Choroid plexus epithelial cell (primary cell): ENCODE data around the gene IP6K3.

Experiments
- DNase-seq: peaks from one replicate; pipeline ENCODE4 v3.0.0-alpha.2; 2010; ENCODE audit warnings: low read depth
- H3K4me3 ChIP-seq: 2 replicates; pipeline ENCODE4 v1.5.1; 2011; ENCODE audit warnings: low read depth, mild to moderate bottlenecking, control low read depth, low read length, moderate library complexity
- TF ChIP-seq, protein P1 (sequence below): conservative IDR thresholded peaks from 2 replicates; pipeline ENCODE4 v1.5.1; 2011; ENCODE audit warnings: low read depth, mild to moderate bottlenecking, control low read depth, inconsistent platforms, low read length, moderate library complexity

Gene IP6K3

DNA sequence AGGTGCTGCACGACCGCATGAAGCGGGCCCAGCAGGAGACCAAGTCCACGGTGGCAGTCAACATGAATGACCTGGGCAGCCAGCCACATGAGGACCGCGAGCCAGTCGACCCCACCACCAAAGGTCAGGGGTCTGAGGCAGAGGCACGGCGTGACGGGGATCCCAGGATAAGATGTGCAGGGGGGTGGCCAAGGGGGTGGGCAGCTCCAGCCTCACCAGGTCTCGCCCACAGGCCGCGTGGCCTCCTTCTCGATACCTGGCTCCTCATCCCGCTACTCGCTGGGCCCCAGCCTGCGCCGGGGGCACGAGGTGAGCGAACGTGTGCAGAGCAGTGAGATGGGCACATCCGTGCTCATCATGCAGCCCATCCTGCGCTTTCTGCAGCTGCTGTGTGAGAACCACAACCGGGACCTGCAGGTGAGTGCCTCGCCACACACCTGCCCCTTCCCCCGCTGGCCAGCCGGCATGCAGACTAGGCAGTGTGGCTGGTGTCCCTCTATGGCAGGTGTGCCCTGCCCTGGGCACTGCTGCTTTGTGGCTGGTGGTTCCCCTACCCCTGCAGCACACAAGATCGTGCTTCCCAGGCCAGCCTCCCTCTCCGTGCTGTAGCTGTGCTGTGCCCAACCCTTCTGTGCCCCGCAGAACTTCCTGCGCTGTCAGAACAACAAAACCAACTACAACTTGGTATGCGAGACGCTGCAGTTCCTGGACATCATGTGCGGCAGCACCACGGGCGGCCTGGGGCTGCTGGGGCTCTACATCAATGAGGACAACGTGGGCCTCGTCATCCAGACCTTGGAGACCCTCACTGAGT, 61.1 kb downstream of the IP6K3 start:
- TF ChIP-seq, protein P1, sequence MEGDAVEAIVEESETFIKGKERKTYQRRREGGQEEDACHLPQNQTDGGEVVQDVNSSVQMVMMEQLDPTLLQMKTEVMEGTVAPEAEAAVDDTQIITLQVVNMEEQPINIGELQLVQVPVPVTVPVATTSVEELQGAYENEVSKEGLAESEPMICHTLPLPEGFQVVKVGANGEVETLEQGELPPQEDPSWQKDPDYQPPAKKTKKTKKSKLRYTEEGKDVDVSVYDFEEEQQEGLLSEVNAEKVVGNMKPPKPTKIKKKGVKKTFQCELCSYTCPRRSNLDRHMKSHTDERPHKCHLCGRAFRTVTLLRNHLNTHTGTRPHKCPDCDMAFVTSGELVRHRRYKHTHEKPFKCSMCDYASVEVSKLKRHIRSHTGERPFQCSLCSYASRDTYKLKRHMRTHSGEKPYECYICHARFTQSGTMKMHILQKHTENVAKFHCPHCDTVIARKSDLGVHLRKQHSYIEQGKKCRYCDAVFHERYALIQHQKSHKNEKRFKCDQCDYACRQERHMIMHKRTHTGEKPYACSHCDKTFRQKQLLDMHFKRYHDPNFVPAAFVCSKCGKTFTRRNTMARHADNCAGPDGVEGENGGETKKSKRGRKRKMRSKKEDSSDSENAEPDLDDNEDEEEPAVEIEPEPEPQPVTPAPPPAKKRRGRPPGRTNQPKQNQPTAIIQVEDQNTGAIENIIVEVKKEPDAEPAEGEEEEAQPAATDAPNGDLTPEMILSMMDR = no peak
- no peak overlapping the region for H3K4me3 ChIP-seq
- no peak for DNase-seq

DNA sequence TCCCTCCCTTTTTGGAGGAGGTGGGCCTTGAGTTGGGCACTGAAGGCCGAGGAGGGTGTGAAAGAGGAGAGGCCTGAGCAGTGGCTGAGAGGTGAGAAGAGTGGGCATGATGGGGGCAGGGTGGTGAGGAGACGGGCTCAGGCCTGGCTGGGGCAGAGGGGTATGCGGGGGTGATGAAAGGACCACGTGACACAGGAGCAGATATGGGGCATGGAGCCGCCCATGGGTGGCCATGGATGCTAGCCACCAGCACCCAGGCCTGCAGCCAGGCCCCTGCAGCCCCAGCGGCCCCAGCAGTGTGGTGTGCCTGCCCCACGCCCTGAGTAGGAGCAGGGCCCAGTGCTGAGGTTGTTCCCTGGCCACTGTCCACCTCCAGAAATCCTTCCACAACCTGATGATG, 61.7 kb downstream of the IP6K3 start:
- no peak for DNase-seq
- TF ChIP-seq, protein P1 = no peak

DNA sequence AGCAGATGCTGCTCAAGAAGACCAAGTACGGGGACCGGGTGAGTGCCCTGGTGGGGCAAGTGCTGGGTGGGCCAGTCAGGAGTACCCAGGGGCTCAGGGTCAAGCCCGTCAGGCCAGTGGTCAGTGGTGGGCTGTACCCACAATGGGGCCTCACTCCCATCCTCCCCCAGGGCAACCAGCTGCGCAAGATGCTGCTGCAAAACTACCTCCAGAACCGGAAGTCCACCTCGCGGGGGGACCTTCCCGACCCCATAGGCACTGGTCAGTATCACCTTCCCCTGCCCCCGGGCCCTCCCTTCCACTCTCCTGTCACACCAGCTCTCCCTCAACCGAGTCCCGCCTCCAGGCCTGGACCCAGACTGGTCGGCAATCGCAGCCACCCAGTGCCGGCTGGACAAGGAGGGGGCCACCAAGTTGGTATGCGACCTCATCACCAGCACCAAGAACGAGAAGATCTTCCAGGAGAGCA, 62.2 kb downstream of the IP6K3 start:
- TF ChIP-seq, protein P1 = no peak
- no peak for DNase-seq
- no peak overlapping the region for H3K4me3 ChIP-seq

More for the DNA sequence above, 61.7 kb downstream of the IP6K3 start:
- H3K4me3 ChIP-seq = no peak overlapping the region

DNA sequence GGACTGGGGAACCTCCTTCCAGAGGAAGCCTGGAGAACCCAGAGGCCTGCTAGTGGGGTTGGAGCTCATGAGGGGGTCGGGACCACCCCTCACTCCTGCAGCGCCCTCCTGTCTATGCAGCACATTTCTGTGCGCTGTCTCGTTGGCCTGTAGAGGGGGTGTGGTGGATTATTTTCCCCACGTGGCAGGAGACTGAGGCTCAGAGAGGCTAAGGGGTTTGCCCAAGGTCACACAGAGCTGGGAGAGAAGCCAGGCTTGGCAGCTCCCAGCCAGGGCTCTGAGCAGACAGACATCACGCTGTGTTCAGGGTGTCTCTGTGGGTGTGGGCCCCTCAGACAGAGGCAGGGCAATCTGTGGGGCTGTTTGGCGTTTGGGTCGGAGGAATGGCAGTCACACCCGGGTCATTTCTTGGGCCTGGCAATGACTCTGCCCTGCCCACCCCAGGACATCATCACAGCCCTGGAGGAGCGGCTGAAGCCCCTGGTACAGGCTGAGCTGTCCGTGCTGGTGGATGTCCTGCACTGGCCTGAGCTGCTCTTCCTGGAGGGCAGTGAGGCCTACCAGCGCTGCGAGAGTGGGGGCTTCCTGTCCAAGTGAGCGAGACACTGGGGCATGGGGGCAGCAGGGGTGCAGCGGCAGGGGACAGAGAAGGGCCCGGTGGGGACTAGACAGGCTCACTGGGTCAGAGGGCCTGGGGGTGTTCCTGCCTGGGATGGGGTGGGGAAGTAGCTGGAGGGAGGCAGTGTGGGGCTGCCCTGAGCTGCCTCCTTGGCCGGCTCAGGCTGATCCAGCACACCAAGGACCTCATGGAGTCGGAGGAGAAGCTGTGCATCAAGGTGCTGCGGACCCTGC, 62.9 kb downstream of the IP6K3 start:
- TF ChIP-seq, protein P1 = no peak
- no peak for DNase-seq
- H3K4me3 ChIP-seq = no peak overlapping the region

DNA sequence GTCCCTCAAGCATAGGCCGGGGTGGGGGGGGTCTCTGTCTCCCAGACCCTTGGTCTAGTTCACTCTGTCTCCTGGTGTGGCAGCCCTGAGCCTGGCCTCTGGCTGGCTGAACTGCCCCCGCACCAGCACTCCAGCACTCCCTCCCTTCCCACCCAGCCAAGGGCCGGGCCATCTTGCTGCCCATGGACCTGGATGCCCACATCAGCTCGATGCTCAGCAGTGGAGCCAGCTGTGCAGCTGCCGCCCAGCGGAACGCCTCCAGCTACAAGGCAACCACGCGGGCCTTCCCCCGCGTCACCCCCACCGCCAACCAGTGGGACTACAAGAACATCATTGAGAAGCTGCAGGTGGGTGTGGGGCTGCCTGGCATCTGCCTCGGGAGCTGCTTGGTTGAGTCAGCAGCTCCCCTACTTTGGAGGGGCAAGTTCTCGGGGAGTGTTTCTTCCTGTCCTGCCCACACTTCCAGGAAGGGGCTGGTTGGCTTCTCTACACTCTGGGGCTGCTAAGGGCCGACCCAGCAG, 63.6 kb downstream of the IP6K3 start:
- no peak for DNase-seq
- TF ChIP-seq, protein P1 = no peak
- no peak overlapping the region for H3K4me3 ChIP-seq

DNA sequence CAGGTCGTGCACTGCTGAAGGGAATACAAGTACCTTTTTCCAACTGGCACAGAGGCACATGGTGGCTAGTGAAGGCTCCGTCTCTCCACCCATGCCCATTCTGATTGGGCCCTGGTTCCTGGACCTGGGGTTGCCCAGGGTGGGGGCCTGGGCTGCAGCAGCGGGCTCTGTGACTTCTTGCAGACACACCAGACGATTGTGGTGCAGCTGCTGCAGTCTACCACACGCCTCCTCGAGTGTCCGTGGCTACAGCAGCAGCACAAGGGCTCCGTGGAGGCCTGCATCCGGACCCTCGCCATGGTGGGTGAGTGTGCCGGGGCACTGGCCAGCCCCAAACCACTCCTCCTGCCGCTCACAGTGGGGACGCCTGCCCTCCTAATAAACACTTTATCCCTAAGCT, 64.4 kb downstream of the IP6K3 start:
- TF ChIP-seq, protein P1 = no peak
- no peak for DNase-seq
- H3K4me3 ChIP-seq = no peak overlapping the region
